KG1 (cell line): ENCODE measurements around the gene AKNAD1.

Experiments
- DNase-seq: peaks from one replicate; lab custom pipeline; 2025; lab: John Stamatoyannopoulos, UW

AKNAD1 gene

DNA sequence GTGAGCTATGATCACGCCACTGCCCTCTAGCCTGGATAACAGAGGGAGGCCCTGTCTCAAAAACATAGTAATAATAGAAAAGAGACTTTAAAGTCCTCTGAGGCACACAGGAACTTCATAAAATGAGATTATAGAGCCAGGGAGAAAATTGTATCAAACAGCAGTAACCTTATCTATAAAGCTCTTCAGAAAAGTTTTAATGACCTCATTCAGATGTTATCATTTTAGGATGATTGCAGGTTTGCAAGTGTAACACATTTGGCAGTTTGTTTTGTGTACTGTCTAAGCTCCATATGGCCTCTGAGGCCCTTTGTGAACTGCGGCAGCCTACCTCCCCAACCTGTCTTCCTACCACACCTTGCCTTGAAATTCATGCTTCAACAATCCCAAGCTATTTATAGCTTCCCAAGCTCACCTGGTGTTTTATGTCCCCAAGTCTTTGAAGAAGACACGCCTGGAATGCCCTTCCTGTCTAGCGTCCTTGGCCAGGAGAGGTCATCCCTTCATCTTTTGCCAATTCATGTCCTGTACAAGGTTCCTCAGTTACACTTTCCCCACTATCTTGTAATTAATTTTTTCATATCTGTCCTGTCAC, 8.5 kb upstream of the AKNAD1 start:
- no peak for DNase-seq

DNA sequence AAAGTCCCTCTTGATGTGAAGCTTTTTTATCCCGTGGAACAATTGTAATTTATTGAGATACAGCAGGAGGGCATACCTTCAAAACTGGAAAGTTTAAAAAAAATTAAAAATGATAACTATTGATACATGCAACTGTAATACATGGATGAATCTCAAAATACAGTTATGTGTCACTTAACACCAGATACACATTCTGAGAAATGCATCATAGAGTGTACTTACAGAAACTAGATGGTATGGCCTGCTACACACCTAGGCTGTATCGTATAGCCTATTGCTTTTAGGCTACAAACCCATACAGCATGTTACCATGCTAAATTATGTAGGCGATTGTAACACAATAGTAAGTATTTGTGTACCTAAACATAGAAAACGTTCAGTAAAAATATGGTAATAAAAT, 7.1 kb upstream of the AKNAD1 start:
- DNase-seq: no peak

DNA sequence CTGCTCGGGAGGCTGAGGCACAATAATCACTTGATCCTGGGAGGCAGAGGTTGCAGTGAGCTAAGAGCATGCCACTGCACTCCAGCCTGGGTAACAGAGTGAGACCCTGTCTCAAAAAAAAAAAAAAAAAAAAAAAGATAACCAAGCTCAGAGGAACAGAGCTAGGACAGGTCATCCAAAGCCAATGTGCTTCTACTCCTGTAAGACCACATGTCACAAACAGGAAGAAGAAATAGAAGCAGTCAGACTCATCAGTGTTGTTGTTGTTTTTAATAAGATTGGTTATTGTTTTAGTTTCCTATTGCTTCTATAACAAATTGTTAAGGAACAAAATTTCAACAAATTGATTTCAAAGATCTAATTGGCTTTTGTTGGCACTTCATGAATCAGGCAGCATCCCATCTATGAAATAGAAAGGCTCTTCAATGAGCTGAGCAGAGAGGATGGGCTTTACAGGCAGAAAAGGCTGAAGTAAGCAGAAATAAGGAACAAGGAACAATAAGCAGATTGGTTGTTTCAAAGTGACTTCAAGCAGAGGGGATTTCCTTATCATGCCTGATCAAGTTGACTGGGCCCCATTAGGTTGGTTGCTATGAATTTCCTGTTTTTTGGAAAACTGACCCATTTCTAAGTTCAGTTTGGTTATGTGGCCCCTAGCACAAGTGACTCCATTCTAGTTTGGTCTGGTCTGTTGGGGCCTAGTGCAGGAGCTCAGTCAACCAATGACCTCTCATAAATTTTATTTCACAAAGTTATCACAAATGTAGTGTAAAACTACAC, 6.0 kb upstream of the AKNAD1 start:
- no peak for DNase-seq

DNA sequence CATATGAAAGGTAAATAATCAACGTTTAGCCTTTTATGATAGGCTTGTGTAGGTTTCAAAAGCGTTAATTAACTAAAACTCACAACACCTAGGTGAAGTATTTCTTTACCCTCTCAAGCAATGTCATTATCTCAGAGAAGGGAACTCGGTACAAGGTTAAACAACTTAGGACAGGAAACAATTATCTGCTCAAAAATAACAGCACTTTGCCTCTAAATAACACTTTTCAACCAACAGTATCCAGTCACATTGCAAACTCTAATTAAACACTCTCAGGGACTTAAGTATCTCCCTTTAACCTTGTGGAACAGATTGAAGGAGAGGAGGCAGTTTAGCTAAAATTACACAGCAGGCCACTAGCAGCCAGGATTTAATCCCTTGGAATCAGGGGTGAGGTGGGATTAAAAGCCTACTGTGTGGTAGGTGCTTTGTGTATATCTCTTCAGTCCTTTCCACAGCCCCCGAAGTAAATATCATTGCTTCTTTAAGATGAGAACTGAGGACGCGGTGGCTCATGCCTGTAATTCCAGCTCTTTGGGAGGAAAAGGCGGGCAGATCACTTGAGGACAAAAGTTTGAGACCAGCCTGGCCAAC, 5.2 kb upstream of the AKNAD1 start:
- DNase-seq: no peak

DNA sequence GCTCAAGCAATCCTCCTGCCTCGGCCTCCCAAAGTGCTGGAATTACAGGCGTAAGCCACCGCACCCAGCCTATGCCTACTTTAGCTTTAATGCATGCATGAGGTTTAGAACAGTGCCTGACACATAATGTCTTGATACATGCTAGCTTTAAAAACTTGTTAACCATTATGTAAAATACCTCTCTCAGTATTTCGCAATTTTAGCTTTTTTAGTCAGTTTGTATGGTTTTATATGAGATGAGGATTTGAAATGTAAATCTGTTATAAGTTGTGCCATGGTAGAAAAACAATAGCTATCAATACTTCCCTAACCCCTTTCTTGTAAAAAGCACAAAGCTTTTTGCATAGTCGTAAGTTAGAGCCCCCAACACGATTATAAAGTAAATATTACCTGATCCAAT, 4.7 kb upstream of the AKNAD1 start:
- DNase-seq: no peak

DNA sequence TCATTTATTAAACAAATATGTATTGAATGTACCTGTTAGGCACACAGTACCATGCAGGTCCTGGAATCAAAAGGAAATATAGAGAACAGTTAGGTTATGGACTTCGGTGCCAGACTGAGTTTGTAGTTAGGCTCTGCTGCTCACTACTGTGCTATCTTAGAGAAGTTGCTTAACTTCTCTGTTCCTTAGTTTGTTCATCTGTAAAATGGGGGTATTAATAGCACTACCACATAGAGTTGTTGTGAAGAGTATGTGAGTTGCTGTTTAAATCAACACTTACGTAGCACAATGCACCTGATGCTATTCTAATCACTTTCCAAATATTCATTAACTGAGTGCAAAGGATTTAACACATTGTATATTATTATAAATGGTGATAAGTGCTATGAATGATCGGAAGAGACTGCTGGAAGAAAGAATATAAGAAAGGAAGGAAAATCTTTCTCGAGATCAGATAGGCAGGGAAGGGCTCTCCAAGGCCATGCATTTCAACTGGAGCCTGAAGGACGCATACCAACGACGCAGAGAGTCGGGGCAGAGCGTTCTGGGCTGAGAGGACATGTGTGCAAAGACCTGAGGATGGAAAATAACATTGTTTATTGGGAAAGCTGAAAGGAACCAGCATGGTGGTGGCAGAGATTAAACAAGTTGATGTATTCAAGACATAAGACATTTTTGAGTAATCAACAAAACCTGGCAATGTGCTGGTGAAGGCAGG, 3.5 kb upstream of the AKNAD1 start:
- DNase-seq: no peak

- DNase-seq: no peak
These were observed 1.5 kb upstream of the AKNAD1 start for GRCh38 chr1:108858230-108858950.

- no peak for DNase-seq
These were observed 2.5 kb downstream of the AKNAD1 start for GRCh38 chr1:108854221-108855019.

GRCh38 chr1:108852221-108852975, 4.5 kb downstream of the AKNAD1 start:
- no peak for DNase-seq

- no peak for DNase-seq
These were observed 5.3 kb downstream of the AKNAD1 start for GRCh38 chr1:108851567-108851966.

DNA sequence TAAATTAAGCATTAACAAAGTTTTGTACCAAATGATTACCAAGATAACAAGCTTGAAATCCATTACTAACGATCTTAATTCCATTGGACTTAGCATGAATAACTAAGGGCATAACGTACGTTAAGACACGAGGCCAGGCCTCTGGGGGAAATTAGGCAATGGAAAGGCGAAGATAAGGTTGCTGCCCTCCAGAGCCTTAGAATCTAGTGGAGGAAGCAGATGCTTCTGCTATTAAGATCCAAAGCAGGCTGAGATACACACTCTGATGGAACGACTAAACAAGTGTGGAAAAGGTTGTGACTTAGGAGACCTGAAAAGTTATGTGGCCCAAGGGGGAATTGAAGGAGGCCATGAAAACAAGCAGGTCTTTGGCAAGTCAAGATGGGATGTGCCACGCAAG, 6.0 kb downstream of the AKNAD1 start:
- DNase-seq: no peak

DNA sequence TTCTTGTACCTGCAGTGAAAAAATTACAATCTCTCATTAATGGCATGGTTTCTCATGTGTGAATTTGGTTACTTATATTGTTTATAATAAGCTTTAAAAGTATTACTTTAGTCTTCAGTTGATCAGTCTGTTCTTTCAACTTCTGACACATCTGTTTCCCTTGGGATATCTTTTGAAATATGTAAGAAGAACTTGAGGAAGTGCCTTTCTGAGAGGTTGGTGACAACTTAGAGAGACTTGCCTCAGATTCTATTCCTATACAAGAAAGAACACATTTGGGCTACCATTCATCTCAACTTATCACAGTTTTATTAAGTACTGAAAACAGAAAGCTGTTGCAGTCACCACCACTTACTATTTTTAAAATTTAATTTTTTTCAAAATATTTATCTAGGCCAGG, 8.1 kb downstream of the AKNAD1 start:
- DNase-seq: no peak

DNA sequence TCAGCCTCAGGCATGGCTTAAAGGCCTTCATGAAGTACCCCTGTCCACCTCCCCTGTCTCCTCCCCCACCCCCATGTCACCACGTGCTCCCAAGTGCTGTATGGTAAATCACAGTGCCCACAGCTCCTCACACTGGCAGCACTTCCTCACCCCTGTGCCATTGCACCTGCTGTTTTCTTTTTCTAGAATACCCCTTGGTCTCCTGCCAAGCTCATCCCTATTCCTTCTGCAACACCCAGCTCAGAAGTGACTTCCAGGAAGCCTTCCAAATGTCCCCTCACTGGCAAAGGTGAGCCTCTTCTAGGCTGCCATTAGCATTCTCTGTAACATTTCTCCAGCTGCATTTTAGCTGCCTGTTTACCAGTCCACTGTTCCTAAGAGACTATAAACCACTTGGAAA, 9.4 kb downstream of the AKNAD1 start:
- DNase-seq: no peak

DNA sequence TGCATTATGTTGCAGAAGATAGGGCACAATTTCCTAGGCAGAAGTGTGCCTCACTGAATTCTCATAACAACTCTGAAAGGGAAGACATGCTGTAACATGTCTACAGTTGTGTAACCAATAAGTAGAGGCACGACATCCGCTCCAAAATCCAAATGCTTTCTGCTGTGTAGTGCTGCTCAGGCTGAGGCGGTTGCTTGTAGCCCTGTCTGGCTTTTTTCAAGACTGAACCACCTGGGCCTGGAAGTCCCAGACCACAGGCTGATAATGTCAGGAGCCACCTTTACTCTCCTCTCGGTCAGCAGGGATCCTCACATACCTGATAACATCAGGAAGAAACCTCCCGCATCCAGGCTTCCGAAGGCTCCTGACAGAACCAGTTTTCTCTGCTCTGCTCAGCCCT, 10.9 kb downstream of the AKNAD1 start:
- no peak for DNase-seq

- DNase-seq: no peak
These were observed 11.4 kb downstream of the AKNAD1 start for GRCh38 chr1:108845446-108845845.

DNA sequence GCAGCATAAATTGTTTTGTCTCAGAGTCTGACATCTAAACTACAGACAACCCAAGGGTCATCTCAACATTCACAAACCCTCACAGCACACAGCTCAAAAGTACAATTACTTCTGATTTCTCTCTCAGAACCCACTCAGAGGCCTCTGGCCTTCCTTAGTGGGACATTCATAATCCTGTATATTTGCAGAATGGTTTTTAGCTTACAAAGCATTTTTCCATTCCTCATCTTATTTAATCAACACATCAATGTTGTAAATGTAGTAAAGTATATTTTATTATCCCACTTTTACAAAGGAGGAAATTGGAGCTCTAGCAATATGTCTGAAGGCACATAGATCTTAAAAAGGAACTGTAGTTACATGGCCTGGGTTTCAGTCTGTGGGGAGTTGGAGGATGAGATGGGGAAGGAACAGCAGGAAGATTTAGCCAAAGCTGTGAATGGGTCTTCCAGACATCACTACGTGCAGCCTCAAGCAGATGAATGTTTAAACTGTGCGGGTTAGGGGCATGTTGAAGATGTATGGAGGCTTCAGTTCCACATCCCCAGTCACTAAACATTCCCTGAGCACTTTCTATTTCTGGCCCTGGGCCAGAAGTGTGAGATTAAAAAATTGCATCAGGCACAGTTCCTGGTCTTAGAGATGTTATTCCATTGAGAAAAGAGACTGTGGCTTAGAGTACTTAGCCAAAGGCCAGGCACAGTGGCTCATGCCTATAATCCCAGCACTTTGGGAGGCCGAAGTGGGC, 13.3 kb downstream of the AKNAD1 start:
- DNase-seq: no peak

DNA sequence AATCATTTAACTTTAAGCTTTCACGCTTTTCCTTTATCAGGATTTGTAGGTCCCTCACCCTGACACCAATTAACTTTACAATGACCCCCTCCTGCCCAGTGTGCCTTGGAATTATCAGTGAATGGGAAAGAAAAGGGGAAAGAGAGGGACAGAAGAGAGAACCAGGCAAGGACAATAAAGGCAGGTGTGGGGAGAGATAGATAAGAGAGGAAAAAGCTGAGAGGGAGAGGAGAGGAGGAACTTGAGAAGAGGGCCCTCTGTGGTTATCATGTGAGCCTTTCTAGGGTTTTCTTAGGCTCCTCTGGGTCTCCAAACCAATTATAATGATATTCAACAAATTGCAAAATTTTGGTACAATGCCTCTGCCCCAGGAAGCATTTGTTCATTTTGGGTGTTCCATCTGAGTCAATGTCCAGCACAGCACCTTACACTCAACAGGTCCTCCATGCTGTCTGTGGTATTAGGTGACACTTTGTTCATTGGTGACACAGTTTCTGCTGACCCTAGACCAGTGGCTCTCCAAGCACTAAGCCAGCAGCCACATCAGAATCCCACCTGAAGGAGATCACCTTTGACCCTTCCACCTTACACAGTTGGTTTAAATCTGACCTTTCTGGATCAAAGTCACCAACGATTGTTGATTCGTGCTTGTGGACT, 14.2 kb downstream of the AKNAD1 start:
- no peak for DNase-seq

DNA sequence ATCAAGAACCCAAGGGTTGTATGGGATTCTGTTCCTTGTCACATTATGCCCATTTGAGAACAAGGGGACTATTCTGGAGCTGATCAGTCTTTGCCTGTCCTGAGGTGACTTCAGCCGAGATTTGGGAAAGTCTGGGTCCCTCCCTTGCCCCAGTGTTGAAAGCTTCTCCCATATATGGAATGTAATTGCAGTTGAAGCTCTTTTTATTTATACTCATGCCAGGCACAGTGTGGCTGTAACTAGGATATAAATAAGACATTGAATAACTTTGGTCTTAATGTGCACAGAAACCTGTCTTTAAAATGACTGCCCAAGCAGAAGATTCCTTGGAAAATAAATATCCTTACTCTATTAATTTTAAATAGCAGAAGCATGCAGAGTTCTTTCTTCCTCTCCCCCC, 15.2 kb downstream of the AKNAD1 start:
- no peak for DNase-seq

DNA sequence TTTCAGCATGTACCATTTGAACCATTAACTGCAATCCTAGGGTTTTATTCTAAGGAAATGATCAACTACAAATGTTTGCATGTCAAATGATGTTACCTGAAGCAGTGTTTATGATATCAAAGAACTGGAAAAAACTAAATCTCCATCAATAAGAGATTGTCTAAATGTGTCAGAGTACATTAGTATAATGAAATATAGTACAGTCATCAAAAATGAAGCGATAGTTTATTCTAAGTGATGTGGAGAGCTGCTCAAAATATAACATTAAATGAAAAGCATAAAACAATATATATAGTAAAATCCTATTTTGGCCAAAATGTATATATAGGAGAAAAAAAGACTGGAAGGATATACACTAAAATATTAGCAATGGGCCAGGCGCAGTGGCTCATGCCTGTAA, 24.0 kb downstream of the AKNAD1 start:
- no peak for DNase-seq
